ENCODE results near the gene EPDR1.

EPDR1 gene

DNA sequence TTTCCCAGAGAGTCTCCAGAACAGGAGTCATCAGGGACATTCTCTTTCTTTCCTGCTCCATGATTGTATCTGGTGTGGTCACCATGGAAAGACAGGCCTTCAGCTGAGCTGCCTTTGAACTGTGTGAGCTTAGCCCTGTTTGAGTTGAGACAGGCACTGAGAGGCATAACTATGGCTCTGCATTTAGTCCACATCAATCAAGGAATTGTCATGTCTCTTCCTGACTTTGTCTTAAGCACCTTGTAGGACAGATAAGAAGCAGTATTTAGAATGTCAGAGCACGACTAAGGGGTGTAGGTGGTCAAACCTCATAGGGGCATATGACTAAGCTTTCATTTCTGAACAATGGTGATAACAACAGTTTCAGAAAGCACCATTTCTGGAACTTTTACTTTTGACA, 53.5 kb downstream of the EPDR1 start:
- Histone ChIP-seq H3K4me3 (no peak overlapping the region), H3K27ac (no peak overlapping the region)
- DNase-seq (ENCODE audit: low spot score), result no peak
- TF ChIP-seq, protein P1, sequence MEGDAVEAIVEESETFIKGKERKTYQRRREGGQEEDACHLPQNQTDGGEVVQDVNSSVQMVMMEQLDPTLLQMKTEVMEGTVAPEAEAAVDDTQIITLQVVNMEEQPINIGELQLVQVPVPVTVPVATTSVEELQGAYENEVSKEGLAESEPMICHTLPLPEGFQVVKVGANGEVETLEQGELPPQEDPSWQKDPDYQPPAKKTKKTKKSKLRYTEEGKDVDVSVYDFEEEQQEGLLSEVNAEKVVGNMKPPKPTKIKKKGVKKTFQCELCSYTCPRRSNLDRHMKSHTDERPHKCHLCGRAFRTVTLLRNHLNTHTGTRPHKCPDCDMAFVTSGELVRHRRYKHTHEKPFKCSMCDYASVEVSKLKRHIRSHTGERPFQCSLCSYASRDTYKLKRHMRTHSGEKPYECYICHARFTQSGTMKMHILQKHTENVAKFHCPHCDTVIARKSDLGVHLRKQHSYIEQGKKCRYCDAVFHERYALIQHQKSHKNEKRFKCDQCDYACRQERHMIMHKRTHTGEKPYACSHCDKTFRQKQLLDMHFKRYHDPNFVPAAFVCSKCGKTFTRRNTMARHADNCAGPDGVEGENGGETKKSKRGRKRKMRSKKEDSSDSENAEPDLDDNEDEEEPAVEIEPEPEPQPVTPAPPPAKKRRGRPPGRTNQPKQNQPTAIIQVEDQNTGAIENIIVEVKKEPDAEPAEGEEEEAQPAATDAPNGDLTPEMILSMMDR (IDR thresholded peaks at IDR 0.05), result no peak

DNA sequence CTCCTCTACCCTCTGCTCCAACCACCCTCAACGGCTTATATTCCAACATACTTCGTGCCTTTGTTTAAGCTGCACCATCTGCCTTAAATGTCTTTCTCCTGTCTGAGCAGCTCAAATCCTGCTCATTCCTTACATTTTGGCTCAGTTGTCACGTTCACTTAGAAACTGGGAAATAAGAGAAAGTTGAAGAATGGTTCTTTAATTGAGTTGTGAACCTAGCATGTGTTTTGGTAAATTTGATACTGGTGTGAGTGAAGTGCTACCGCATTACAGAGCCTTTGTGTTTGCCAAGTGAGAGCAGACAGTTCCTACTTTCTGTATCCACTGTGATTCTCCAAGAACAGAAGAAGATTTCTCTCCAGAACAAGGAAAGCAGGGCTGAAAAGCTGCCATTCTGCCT, 54.3 kb downstream of the EPDR1 start:
- Histone ChIP-seq H3K4me3 (no peak overlapping the region), H3K27ac (no peak overlapping the region)
- DNase-seq (ENCODE audit: low spot score), result no peak
- TF ChIP-seq, protein P1 (IDR thresholded peaks at IDR 0.05), result no peak

DNA sequence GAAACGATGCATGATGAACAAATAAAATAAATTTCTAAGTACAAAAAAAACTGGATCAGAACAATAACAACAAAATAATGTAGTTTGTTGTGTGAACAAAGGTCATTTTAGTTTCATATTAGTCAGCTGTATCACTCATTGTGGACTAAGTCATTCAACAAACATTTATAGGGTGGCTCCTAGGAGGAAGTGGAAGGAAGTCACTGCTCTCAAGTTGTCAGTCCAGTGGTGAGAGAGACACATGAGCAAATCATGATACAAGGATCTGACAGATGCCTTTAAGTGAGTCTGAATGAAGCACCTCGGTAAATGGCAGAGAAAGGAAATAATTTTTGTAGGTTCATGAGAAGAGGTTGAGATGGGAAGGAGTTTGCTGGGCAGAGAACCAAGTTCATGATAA, 56.8 kb downstream of the EPDR1 start:
- TF ChIP-seq, protein P1 (IDR thresholded peaks at IDR 0.05), result no peak
- Histone ChIP-seq H3K27ac (no peak overlapping the region), H3K4me3 (no peak overlapping the region)
- DNase-seq (ENCODE audit: low spot score), result no peak

DNA sequence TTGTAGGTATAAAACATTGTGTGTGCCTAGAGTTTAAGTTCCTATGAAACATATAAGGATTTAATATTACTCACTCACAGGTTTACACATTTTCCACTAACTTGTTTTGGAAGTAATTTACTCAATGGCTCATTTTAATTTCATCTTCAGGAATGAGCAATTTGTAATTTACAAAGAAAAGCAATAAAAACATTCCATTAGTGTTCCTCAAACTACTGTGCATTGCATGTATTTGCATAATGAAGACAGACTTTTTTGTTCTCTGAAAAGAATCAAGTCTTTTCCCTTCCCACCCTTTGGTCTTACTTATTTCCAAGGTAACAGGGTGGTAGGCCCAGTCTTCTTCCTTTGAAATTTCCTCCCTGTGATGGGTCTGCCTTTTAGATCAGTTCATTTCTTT, 61.2 kb downstream of the EPDR1 start:
- TF ChIP-seq, protein P1 (IDR thresholded peaks at IDR 0.05), result no peak
- Histone ChIP-seq H3K27ac (no peak overlapping the region), H3K4me3 (no peak overlapping the region)
- DNase-seq (ENCODE audit: low spot score), result no peak

DNA sequence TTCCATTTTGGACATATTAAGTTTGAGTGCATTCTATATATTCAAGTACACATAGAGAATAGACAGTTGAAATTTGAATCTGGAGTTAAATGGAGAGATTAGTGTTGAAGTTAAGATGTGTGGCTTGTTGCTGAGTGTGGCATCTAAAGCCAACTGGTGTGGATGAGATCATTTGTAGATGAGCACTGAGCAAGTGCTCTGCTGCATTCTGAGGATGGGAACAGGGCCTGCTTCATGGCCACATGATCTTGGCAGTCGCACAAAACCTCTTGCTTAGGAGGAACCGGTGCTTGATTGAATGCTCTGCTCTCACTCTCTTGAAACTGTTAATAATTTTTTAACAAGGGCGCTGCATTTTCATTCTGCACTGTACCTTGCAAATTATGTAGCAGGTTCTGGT, 62.0 kb downstream of the EPDR1 start:
- DNase-seq (ENCODE audit: low spot score), result no peak
- no peak overlapping the region for H3K4me3 ChIP-seq
- TF ChIP-seq, protein P1 (IDR thresholded peaks at IDR 0.05), result no peak
- H3K27ac ChIP-seq, result no peak overlapping the region

DNA sequence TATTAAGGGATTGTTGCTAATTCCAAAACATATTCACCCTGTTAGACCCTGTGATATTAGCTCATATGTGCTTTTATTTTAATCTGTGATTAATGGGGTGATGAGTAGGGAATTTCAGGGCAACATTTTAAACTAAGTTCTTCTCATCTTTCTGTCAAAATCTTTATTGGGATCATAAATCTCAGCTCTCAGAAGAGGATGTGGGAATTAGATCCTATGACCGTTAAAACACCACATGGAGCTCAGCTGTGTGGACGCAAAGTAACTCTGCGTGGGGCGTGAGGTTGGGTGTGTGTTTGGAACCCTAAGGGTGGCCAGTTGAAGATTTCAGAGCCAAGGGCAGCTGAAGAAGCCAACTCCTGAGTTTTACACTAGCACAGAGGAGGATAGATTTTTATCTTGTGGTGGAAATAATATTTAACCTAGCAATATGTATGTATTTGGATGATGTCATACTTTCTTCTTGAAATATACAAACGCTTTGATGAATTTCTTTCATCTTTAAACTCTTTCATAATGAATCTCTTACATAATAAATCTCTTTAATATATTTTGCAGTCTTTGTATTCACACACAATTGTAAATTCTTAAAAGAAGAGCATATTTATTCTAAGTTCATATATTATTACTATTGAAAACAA, 64.4 kb downstream of the EPDR1 start:
- Histone ChIP-seq H3K27ac (no peak overlapping the region), H3K4me3 (no peak overlapping the region)
- no peak for DNase-seq (ENCODE audit: low spot score)
- TF ChIP-seq, protein P1 (IDR thresholded peaks at IDR 0.05), result no peak

DNA sequence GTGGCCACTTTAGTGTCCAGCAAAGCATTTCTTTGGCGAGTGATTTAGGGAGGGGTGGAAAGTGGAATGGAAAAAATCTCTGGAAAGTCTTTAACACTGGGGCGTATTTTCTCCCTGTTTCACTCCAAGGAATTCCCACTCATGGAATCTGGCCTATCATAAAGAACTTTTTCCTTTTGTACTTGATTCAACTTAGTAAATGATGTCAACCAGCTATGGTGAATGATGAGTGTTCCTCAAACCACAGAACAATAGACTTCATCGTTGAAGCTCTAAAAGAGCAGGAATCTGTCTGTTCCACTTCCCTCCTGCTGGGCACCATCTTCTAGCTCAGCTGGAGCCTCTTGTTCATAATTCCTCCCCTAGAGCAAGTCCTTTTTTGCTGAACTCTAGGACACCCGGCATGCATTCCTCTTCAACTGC, 66.5 kb downstream of the EPDR1 start:
- Histone ChIP-seq H3K27ac (peak overlapping the region in 1 of 2 donors; percentile 2), H3K4me3 (no peak overlapping the region)
- TF ChIP-seq, protein P1 (IDR thresholded peaks at IDR 0.05), result no peak
- DNase-seq (ENCODE audit: low spot score), result no peak

Data from coronary artery (tissue), 2 donors.